DMS114 treated with DMSO at 0.1 percent for 48 hours (cell line): ENCODE results near the gene LRRC31.

Experiments
- DNase-seq: peaks from one replicate; lab custom pipeline; 2025; ENCODE audit not compliant: unreplicated experiment; lab: John Stamatoyannopoulos, UW

LRRC31 gene

GRCh38 chr3:169813757-169814517, 55.8 kb downstream of the LRRC31 start:
- DNase-seq = no peak

- DNase-seq = no peak
Measured at GRCh38 chr3:169813278-169813677, 56.5 kb downstream of the LRRC31 start.

GRCh38 chr3:169812332-169813235, 57.2 kb downstream of the LRRC31 start, which contains the start of the genes LRRC34 and LRRIQ4:
TSS of gene LRRC34 (minus strand) at chr3:169812904. CDS start at chr3:169812548, 356 bp downstream.
TSS of gene LRRIQ4 (plus strand) at chr3:169812870. CDS start at chr3:169821922, 9,052 bp downstream.
- no peak for DNase-seq

- no peak for DNase-seq
Measured at GRCh38 chr3:169811631-169812331, 58.0 kb downstream of the LRRC31 start.

- DNase-seq = no peak
Measured at GRCh38 chr3:169809230-169809795, 60.4 kb downstream of the LRRC31 start.

GRCh38 chr3:169804681-169805080, 65.1 kb downstream of the LRRC31 start:
- DNase-seq = no peak

GRCh38 chr3:169792359-169792758, 77.4 kb downstream of the LRRC31 start:
- DNase-seq = no peak

- DNase-seq = no peak
Measured at GRCh38 chr3:169790687-169791429, 78.9 kb downstream of the LRRC31 start.

GRCh38 chr3:169790219-169790618, 79.5 kb downstream of the LRRC31 start:
- no peak for DNase-seq
